Omental fat pad (tissue), 4 donors: ENCODE measurements around the gene FASTK. TPM values are rescaled to one million over a fixed set of nuclear protein-coding genes. Genes with fewer than 3 reads are reported as not detected.

ENCODE experiments used
- ATAC-seq: fragments of 150-250 bp; one replicate; pipeline ENCODE4 v1.9.1; 2016; ENCODE audit warnings: mild to moderate bottlenecking, moderate library complexity; ENCODE audit not compliant: low FRiP score
- DNase-seq: peaks from one replicate; pipeline ENCODE4 v3.0.0-alpha.2; 2019; ENCODE audit warnings: low spot score
- CTCF ChIP-seq, 3 donors: fragments of 450-650 bp; IDR thresholded peaks; one replicate each; pipeline ENCODE4 v1.5.1; 2016 to 2017; ENCODE audit warnings: antibody characterized with exemption in 3 of 3, mild to moderate bottlenecking in 3 of 3, moderate library complexity in 2 of 3
- total RNA-seq, 4 donors: library from RNA; depleted of rRNA; stranded (reverse); fragments of >200 nt; gene quantifications; one replicate each; pipeline ENCODE4 v1.1.0, GENCODE V29; 2016

Gene FASTK
- total RNA-seq, 4 donors from 2014 or later: 44.0 to 67.6 (median 51.6) TPM

- DNase-seq: no peak
- no peak for ATAC-seq
- no peak for TF ChIP-seq CTCF (IDR thresholded peaks at IDR 0.05)
Measured at GRCh38 chr7:151059367-151060112, 21.1 kb downstream of the FASTK start, which contains the start of gene SLC4A2. Gene SLC4A2 (plus strand): TSS chr7:151059589. CDS start chr7:151061988, 2,399 bp downstream.

GRCh38 chr7:151058781-151059366, 21.7 kb downstream of the FASTK start:
- DNase-seq: no peak
- ATAC-seq: no peak
- no peak for TF ChIP-seq CTCF (IDR thresholded peaks at IDR 0.05)

- ATAC-seq (peak; percentile 86), DNase-seq (peak; percentile 91)
- no peak for TF ChIP-seq CTCF (IDR thresholded peaks at IDR 0.05)
Measured at GRCh38 chr7:151057989-151058780, 22.4 kb downstream of the FASTK start.

GRCh38 chr7:151057506-151057988, 23.1 kb downstream of the FASTK start, which contains the start of gene CDK5:
Gene CDK5 (minus strand): TSS chr7:151057897. CDS start chr7:151057848, 49 bp downstream.
- no peak for TF ChIP-seq CTCF (IDR thresholded peaks at IDR 0.05)
- no peak for DNase-seq
- no peak for ATAC-seq

- ATAC-seq: no peak
Measured at GRCh38 chr7:151056666-151057505, 23.7 kb downstream of the FASTK start.

More at GRCh38 chr7:151056666-151057505, 23.7 kb downstream of the FASTK start:
- TF ChIP-seq CTCF (IDR thresholded peaks at IDR 0.05): no peak
- DNase-seq: no peak
